MCF 10A (cell line): Measurements from ENCODE around the gene RFWD3. TPM values are rescaled to one million over a fixed set of nuclear protein-coding genes. Genes with fewer than 3 reads are reported as not detected.

Experiments used
- BruUV-seq: library from RNA; stranded (reverse); fragments of 400-500 nt; replicated peaks from 2 replicates; lab custom pipeline; 2021; lab: Mats Ljungman, UMichigan
- CTCF ChIA-PET: fragments of 300-600 bp; sonication (Branson Sonifier 250); formaldehyde crosslinking; extraction: SDS; loops from one replicate; lab custom pipeline; 2021; ENCODE audit warnings: antibody characterized with exemption, inconsistent platforms; lab: Yijun Ruan, JAX
- POLR2A ChIA-PET: fragments of 300-600, 350-650 bp; sonication (Branson Sonifier 250); formaldehyde crosslinking; extraction: SDS; loops from one replicate; lab custom pipeline; 2020; ENCODE audit warnings: antibody characterized with exemption, inconsistent platforms; lab: Yijun Ruan, JAX
- DNase-seq: peaks from one replicate; pipeline ENCODE4 v3.0.0-alpha.2; 2018; ENCODE audit not compliant: unreplicated experiment
- H3K27ac Mint-ChIP-seq: one replicate; pipeline ENCODE4 v1.8.0; 2022; ENCODE audit warnings: mild to moderate bottlenecking, low read depth, mixed read lengths; ENCODE audit not compliant: unreplicated experiment
- H3K27me3 Mint-ChIP-seq: one replicate; pipeline ENCODE4 v1.8.0; 2022; ENCODE audit warnings: mixed read lengths; ENCODE audit not compliant: insufficient read depth, unreplicated experiment
- H3K36me3 Mint-ChIP-seq: one replicate; pipeline ENCODE4 v1.8.0; 2022; ENCODE audit warnings: mild to moderate bottlenecking, moderate library complexity, mixed read lengths; ENCODE audit not compliant: insufficient read depth, unreplicated experiment
- H3K4me1 Mint-ChIP-seq: one replicate; pipeline ENCODE4 v1.8.0; 2022; ENCODE audit warnings: mixed read lengths; ENCODE audit not compliant: insufficient read depth, unreplicated experiment
- H3K4me3 Mint-ChIP-seq: one replicate; pipeline ENCODE4 v1.8.0; 2022; ENCODE audit warnings: mild to moderate bottlenecking, moderate library complexity, mixed read lengths; ENCODE audit not compliant: unreplicated experiment
- H3K9me3 Mint-ChIP-seq: one replicate; pipeline ENCODE4 v1.8.0; 2022; ENCODE audit warnings: mixed read lengths; ENCODE audit not compliant: unreplicated experiment
- intact Hi-C: fragments of 100-400 bp; cut with micrococcal nuclease; formaldehyde crosslinking; loops from 2 replicates; pipeline ENCODE4 v1.14.1; 2022
- total RNA-seq: library from RNA; stranded (reverse); gene quantifications from 2 replicates; pipeline ENCODE4 v1.2.3, GENCODE V29; 2022
- TF ChIP-seq, protein P1 (sequence below): fragments of 200-600 bp; IDR thresholded peaks from one replicate; pipeline ENCODE4 v1.8.0; 2022; ENCODE audit warnings: antibody characterized with exemption, mild to moderate bottlenecking; ENCODE audit not compliant: unreplicated experiment

The RFWD3 gene
- total RNA-seq, 1 experiment from 2014 or later = 33.7 TPM

DNA sequence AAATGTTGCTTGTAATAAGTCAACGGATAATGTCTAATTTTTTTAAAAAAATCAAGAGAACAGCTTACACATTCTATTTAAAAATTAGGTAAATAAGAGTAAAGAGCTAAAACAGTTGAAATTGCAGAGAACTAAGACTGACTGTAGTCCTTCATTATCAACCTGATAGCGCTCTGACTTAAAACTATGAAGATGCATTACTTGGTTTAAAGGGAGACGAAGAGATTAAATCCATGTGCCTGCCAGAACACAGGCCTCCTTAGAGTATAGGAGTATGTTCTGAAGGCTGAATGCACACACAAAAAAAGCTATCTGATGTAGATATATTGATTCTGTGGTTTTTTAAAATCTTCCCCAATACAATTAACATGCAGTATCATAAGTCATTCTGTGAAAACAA lies 88.2 kb downstream of the RFWD3 start:
- peak overlapping the region; percentile 25 for H3K27ac Mint-ChIP-seq
- TF ChIP-seq, protein P1, sequence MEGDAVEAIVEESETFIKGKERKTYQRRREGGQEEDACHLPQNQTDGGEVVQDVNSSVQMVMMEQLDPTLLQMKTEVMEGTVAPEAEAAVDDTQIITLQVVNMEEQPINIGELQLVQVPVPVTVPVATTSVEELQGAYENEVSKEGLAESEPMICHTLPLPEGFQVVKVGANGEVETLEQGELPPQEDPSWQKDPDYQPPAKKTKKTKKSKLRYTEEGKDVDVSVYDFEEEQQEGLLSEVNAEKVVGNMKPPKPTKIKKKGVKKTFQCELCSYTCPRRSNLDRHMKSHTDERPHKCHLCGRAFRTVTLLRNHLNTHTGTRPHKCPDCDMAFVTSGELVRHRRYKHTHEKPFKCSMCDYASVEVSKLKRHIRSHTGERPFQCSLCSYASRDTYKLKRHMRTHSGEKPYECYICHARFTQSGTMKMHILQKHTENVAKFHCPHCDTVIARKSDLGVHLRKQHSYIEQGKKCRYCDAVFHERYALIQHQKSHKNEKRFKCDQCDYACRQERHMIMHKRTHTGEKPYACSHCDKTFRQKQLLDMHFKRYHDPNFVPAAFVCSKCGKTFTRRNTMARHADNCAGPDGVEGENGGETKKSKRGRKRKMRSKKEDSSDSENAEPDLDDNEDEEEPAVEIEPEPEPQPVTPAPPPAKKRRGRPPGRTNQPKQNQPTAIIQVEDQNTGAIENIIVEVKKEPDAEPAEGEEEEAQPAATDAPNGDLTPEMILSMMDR = no peak
- peaks cover 17% of the 10 kb centered on the region for H3K4me1 Mint-ChIP-seq
- POLR2A ChIA-PET = interaction anchor here (1.0 to 3.3 kb wide), 6 partner anchors 8 to 28 kb away, joined by 4 to 14 read pairs (median 8); partner anchors contain the start of gene GLG1
- CTCF ChIA-PET = interaction anchor here (0.6 kb wide), 1 partner anchor 17 kb away, joined by 4 read pairs; no protein-coding TSS in a partner anchor
- DNase-seq = no peak
- BruUV-seq = no TSS peak
- H3K9me3 Mint-ChIP-seq = no peaks in the 10 kb centered on the region
- H3K36me3 Mint-ChIP-seq = peaks cover 17% of the 10 kb centered on the region
- no peaks in the 10 kb centered on the region for H3K27me3 Mint-ChIP-seq
- no peak overlapping the region for H3K4me3 Mint-ChIP-seq
- intact Hi-C loops = no loop called here

DNA sequence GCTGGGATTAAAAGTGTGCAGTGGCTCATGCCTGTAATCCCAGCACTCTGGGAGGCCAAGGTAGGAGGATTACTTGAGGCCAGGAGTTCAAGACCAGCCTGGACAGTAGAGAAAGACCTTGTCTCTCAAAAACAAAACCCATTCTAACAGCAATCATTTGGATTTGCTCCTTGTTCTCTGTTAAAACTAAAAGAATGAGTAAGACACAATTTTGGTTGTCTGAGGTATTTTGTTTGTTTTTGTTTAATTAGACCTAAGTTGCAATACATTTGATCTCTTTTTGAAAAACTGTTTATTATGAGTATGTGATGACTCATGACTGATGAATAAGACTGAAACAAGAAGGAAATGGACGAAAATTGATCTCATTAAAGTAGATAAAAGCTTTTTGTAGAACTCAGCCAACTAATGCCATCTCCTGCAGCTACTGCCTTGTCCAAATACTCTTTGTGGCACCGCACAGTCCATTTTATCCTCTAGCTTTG lies 88.8 kb downstream of the RFWD3 start:
- CTCF ChIA-PET = no interaction called here
- intact Hi-C loops = no loop called here
- H3K9me3 Mint-ChIP-seq = no peaks in the 10 kb centered on the region
- no peaks in the 10 kb centered on the region for H3K27me3 Mint-ChIP-seq
- BruUV-seq = no TSS peak
- H3K4me1 Mint-ChIP-seq = peaks cover 15% of the 10 kb centered on the region
- H3K36me3 Mint-ChIP-seq = peaks cover 17% of the 10 kb centered on the region
- no peak overlapping the region for H3K4me3 Mint-ChIP-seq
- peak overlapping the region; percentile 25 for H3K27ac Mint-ChIP-seq
- peak; percentile 52 for DNase-seq
- TF ChIP-seq, protein P1 = no peak
- POLR2A ChIA-PET = interaction anchor here (1.0 to 3.3 kb wide), 6 partner anchors 8 to 29 kb away, joined by 4 to 14 read pairs (median 8); partner anchors contain the start of gene GLG1

DNA sequence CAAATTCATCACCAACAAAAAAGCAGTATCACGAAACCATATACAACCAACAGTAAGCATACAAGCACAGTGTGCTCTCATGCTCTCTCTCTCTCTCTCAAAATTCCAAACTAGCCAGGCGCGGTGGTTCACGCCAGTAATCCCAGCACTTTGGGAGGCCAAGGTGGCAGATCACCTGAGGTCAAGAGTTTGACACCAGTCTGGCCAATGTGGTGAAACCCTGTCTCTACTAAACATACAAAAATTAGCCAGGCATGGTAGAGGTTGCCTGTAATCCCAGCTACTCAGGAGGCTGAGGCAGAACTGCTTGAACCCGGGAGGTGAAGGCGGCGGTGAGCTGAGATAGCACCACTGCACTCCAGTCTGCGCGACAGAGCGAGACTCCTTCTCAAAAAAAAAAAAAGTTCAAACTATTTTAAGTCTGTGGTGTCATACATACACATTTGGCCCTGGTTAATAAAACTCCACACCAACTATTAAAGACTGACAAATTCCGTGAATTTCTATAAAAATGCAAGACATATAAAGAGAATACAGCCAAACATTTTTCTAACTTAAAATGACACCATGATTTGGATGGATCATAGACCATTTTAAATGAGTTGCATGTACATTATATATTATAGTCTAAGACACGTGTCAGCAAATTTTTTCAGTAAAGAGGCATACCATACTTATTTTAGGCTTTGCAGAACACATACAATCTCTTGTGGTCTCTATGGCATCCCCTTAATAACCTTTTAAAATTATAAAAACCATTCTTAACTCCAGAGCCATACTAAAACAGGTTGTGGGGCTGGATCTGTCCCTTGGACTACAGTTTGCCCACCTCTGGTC lies 90.7 kb downstream of the RFWD3 start:
- no TSS peak for BruUV-seq
- intact Hi-C loops = no loop called here
- Mint-ChIP-seq H3K27ac (no peak overlapping the region), H3K4me1 (peaks cover 14% of the 10 kb centered on the region), H3K9me3 (no peaks in the 10 kb centered on the region), H3K27me3 (no peaks in the 10 kb centered on the region), H3K4me3 (no peak overlapping the region), H3K36me3 (peaks cover 17% of the 10 kb centered on the region)
- POLR2A ChIA-PET = interaction anchor here (1.4 kb wide), 1 partner anchor 7 kb away, joined by 4 read pairs; no protein-coding TSS in a partner anchor
- CTCF ChIA-PET = interaction anchor here (0.5 to 0.6 kb wide), 2 partner anchors 9 to 27 kb away, joined by 3 to 8 read pairs; no protein-coding TSS in a partner anchor
- TF ChIP-seq, protein P1 = no peak
- no peak for DNase-seq

DNA sequence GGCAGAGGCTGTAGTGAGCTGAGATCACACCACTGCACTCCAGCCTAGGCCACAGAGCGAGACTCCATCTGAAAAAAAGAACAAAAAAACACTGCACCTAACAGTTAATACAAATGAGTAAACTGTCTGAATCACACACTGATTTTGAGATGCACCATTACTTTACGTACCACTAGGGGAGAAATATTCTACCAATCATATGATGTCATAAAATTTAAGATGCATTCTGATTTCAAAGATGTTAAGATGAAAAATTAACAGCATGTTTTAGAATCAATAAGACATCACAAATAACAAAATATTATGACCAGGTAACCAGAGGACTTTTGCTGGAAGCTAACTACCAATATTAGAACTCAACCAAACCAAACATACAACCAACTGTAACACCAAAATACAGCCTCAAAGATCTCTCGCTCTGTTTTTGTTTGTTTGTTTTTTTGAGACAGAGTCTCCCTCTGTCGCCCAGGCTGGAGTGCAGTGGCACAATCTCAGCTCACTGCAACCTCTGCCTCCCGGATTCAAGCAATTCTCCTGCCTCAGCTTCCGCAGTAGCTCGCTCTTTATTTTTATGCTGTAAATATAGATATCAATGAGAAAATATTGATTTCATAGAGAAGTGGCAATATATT lies 91.4 kb downstream of the RFWD3 start:
- no peaks in the 10 kb centered on the region for H3K27me3 Mint-ChIP-seq
- peaks cover 19% of the 10 kb centered on the region for H3K36me3 Mint-ChIP-seq
- H3K27ac Mint-ChIP-seq = no peak overlapping the region
- ChIA-PET POLR2A (no interaction called here), CTCF (interaction anchor here (0.5 to 0.6 kb wide), 2 partner anchors 8 to 28 kb away, joined by 3 to 8 read pairs; no protein-coding TSS in a partner anchor)
- no peaks in the 10 kb centered on the region for H3K9me3 Mint-ChIP-seq
- intact Hi-C loops = no loop called here
- H3K4me3 Mint-ChIP-seq = no peak overlapping the region
- TF ChIP-seq, protein P1 = no peak
- peaks cover 17% of the 10 kb centered on the region for H3K4me1 Mint-ChIP-seq
- no TSS peak for BruUV-seq
- no peak for DNase-seq
